ENCODE results near the gene SAMD13.
A peak's percentile ranks its signal among the peaks of the same experiment; 100 is the strongest.

The SAMD13 gene, protein sequence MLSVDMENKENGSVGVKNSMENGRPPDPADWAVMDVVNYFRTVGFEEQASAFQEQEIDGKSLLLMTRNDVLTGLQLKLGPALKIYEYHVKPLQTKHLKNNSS

DNA sequence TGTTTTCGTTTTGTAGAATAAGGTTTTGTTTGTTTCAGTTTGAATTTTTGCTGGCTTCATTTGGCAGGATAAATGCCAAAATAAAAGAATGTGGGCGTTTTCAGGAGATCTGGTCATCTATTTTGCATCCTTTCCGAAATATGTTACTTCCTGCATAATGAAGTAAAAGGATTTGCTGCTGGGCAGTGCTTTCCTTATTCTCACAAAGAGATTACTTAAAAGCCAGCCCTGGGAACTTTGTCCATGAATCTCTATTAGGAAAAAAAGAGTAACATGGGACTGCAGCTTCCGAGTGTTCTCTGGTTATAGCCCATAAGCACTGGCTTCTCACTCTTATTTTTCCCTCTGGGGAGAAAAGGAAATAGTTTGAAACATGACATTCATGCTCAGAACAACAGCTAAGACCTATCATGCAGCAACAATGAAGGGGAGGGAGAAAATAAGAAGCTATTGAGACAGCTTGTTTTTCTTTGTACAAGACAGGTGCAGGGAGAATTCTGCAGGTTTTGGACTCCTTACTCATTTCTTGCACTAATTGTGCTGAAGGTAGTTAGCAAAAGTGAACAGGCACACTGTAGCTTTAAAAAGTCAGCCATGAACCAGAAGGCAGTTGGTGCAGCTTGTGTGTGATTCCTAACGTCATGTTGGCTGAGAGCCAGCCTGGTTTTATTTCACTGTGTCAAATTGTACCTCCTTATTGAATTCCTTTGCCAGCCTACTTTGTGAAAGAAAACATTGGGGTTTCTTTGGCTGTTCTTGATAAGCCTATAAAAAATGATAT lies at the start of gene SAMD13:
SAMD13 (plus strand) TSS at position 705 of the 781 bp plus-strand sequence. CDS start 1,527 bp downstream, outside the sequence.
- DNase-seq (ENCODE audit: low read depth), result peak; percentile 80
- peak within 1 kb of the TSS; percentile 34 for H3K4me3 ChIP-seq (ENCODE audit: control insufficient read depth, low read depth, low read length)
- TF ChIP-seq, protein P1, sequence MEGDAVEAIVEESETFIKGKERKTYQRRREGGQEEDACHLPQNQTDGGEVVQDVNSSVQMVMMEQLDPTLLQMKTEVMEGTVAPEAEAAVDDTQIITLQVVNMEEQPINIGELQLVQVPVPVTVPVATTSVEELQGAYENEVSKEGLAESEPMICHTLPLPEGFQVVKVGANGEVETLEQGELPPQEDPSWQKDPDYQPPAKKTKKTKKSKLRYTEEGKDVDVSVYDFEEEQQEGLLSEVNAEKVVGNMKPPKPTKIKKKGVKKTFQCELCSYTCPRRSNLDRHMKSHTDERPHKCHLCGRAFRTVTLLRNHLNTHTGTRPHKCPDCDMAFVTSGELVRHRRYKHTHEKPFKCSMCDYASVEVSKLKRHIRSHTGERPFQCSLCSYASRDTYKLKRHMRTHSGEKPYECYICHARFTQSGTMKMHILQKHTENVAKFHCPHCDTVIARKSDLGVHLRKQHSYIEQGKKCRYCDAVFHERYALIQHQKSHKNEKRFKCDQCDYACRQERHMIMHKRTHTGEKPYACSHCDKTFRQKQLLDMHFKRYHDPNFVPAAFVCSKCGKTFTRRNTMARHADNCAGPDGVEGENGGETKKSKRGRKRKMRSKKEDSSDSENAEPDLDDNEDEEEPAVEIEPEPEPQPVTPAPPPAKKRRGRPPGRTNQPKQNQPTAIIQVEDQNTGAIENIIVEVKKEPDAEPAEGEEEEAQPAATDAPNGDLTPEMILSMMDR (conservative IDR thresholded peaks at IDR 0.05; ENCODE audit: control insufficient read depth, insufficient read depth, low read depth, low read length), result no peak

DNA sequence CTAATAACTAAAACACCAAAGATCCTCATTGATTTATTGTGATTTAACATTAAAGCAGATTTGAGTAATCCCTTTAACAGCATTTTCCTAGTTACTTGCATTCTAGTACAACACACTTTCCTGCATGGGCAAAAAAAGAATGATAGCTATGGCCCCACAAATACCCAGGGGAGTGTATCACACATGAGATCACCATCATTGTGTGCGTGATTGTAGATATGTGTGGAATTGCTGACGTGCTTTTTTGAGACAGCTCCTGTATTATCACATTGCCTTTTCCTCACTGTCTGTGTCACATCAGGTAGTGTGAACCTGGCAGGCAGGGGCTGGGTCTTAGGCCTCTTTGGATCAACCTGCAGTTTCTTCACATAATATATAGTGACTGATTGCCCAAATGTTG lies 48.5 kb upstream of the SAMD13 start:
- TF ChIP-seq, protein P1 (conservative IDR thresholded peaks at IDR 0.05; ENCODE audit: control insufficient read depth, insufficient read depth, low read depth, low read length), result no peak
- DNase-seq (ENCODE audit: low read depth), result peak; percentile 34
- H3K4me3 ChIP-seq (ENCODE audit: control insufficient read depth, low read depth, low read length), result no peak overlapping the region

DNA sequence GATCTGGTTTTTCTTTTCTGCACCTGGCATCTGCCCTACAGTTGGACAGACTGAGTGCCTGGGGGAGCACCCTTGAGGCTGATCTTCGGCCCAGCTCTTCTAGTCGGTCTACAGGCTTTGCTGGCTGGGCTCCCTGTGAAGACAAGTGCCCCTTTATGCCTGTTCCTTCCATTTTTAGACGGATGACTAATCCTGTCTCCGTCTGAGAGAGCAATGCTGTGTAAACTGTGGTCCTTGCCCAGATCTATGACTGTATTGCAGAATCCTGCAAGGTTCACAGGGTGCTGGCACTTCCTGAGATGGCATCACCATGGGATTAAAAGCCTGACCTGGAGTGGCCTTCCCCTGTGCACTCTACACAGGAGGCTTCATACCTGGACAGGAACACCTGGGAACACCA lies 47.6 kb upstream of the SAMD13 start:
- peak; percentile 81 for DNase-seq (ENCODE audit: low read depth)
- TF ChIP-seq, protein P1 (conservative IDR thresholded peaks at IDR 0.05; ENCODE audit: control insufficient read depth, insufficient read depth, low read depth, low read length), result no peak
- no peak overlapping the region for H3K4me3 ChIP-seq (ENCODE audit: control insufficient read depth, low read depth, low read length)

DNA sequence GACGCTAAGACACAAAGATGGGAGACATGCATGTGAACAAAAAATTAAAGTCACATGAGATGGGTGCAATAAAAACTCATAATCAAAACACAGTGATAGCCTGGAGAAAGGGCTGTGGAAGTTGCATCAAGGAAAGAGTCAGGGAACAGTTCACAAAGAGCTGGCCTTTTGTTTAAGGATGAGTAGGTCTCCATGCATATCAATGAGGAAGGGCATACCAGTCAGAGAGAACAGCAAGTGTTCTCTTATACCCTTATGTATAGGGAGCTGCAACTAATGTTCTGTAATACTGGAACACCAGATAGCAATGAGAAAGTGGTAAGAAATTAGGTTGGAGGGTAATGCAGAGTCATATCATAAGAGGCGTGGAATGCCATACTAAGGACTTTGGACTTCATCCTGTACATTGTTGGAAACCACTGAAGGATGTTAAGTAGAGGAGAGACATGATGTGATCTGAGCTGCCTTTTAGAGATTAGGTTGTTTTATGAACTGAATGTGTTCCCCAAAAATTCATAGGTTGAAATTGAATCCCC lies 46.7 kb upstream of the SAMD13 start:
- TF ChIP-seq, protein P1 (conservative IDR thresholded peaks at IDR 0.05; ENCODE audit: control insufficient read depth, insufficient read depth, low read depth, low read length), result no peak

DNA sequence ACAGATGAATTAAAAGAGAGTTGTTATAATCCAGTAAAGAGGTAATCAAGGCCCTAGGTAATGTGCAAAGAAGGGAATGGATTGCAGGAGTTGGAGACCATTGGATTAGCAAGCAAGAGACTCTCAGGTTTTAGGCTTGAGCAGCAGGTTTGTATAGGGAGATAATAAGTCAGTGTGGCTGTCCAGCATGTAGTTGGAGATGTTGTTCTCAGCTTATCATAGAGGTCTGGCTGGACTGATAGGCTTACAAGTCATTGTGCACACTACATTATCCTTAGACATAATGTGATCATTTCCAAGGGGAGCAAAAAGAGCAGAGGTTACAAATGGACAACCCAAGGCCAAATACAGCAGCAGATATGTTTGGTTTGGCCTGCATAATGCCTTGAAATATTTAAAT lies 45.9 kb upstream of the SAMD13 start:
- no peak overlapping the region for H3K4me3 ChIP-seq (ENCODE audit: control insufficient read depth, low read depth, low read length)
- DNase-seq (ENCODE audit: low read depth), result no peak
- TF ChIP-seq, protein P1 (conservative IDR thresholded peaks at IDR 0.05; ENCODE audit: control insufficient read depth, insufficient read depth, low read depth, low read length), result no peak

More for the DNA sequence above, 46.7 kb upstream of the SAMD13 start:
- DNase-seq (ENCODE audit: low read depth), result no peak
- no peak overlapping the region for H3K4me3 ChIP-seq (ENCODE audit: control insufficient read depth, low read depth, low read length)

DNA sequence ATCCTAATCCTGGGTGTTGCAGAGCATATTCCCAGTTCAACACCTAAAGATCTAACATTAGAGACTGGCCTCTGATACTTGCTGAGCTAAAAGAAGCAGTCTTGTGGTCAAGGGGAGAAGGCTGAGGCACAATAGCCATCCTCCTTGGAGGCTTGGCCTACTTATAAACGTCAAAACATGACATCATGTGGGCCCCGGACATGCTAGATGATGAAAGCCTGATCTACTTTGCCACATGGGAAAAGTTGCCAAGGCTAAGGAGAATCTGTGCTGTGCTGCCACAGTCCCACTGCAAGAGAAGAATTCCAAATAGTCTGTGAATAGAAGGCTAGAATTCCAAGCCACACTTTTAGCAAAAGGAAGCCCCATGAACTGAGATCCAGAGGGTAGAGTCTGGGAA lies 43.9 kb upstream of the SAMD13 start:
- peak; percentile 15 for DNase-seq (ENCODE audit: low read depth)
- H3K4me3 ChIP-seq (ENCODE audit: control insufficient read depth, low read depth, low read length), result no peak overlapping the region
- TF ChIP-seq, protein P1 (conservative IDR thresholded peaks at IDR 0.05; ENCODE audit: control insufficient read depth, insufficient read depth, low read depth, low read length), result no peak
